Measurements from ENCODE around the gene CAPN5. TPM values are rescaled to one million over a fixed set of nuclear protein-coding genes. Genes with fewer than 3 reads are reported as not detected.
"Not testable (repeated sequence)": the region's sequence is repeated elsewhere in the genome, so short reads cannot be mapped to it uniquely, and the experiment has no call there.

The CAPN5 gene
- total RNA-seq, 1 donor, result 1.4 TPM

DNA sequence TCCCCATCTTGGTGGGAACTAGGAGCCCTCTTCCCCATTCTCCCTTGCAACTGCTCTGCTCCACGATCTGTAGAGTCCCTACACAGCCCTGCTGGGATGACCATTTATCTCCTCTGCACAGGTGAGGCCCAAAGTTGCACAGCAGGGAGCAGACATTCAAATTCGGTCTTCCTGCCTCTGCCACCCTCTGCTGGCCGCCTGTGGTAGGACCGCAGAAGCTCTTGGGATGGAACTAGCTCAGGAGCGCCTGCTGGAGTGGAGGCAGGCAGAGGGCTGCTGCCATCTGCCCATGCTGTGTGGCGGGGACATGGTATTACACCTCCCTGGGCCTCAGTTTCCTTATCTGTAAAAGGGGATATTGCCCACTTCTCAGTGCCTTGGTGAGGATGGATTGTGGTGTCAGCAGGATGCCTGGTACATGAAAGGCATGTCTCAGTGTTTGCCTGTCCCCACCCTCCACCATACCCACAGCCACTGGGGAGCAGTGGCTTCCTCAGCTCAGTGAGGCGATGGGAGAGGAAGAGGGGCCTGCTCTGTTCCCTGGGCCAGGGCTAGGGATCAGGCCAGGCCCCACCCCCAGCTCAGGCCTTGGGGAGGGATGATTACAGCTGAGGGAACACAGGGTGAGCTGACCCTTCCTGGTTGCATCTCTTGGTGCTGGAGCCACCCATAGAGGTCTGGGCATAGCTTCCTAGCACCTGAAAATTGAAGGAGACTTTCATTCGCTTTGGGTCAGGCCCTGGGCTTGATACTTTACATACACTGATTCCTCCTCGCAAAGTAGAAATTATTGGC, 24.6 kb downstream of the CAPN5 start:
- no peaks in the 10 kb centered on the region for H3K4me1 ChIP-seq (ENCODE audit: insufficient read depth, low read length)
- no peaks in the 10 kb centered on the region for H3K9me3 ChIP-seq (ENCODE audit: low read depth, low read length)
- H3K27me3 ChIP-seq (ENCODE audit: insufficient read depth, low read length), result no peaks in the 10 kb centered on the region
- no peak overlapping the region for H3K4me3 ChIP-seq (ENCODE audit: low read length)

DNA sequence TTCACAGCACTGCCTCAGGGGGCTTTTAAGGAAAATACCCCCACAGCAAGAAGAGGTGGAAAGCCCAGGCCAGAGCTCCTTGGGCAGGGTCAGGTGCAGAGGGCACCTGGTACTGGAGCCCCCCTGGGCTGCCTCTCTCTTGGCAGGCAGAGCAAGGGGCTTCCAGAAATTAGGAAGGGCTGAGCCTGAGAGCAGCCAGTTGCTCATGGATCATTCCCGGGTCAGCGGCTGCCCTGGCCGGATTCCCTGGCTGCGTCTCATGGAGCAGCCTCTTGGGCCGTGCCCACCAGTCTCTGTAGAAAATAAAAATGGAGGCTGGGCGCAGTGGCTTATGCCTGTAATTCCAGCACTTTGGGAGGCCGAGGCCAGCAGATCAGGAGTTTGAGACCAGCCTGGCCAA, 25.6 kb downstream of the CAPN5 start:
- Histone ChIP-seq H3K4me1 (ENCODE audit: insufficient read depth, low read length) (no peaks in the 10 kb centered on the region), H3K9me3 (ENCODE audit: low read depth, low read length) (no peaks in the 10 kb centered on the region), H3K27me3 (ENCODE audit: insufficient read depth, low read length) (no peaks in the 10 kb centered on the region), H3K4me3 (ENCODE audit: low read length) (no peak overlapping the region)

DNA sequence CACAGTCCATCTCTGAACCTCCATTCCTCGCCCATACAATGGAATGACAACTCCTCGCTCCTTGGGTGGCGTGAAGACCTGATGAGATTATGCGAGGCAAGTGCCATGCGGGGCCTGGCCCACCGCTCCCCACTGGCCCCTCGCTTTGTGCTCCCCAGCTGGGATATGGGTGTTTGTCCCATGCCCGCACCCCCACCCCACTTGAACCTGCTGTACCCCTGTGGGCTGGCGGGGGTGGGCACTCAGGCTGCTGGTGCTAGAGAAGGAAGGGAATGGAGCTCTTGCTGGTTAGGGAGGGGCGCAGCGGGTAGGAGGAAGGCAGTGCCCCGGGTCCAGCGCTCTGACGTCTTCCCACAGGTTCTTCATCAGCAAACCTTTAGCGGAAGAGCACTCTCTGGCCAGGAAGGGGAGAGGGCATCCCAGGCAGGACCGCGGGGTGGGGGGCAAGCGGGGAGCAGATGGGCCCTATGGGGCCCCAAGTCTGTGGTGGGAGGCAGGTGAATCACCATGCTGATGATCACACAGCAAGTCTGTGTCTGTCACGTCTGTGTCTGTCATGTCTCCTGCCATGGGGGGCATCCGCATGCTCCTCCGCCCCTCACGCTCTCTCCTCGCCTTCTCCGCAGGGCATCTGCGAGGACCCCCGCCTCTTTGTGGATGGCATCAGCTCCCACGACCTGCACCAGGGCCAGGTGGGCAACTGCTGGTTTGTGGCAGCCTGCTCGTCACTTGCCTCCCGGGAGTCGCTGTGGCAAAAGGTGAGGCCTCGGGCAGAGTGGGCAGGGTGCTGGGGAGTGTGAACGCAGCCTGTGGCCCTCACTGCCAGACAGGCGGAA, 26.5 kb downstream of the CAPN5 start:
- Histone ChIP-seq H3K4me3 (ENCODE audit: low read length) (no peak overlapping the region), H3K9me3 (ENCODE audit: low read depth, low read length) (no peaks in the 10 kb centered on the region), H3K4me1 (ENCODE audit: insufficient read depth, low read length) (no peaks in the 10 kb centered on the region), H3K27me3 (ENCODE audit: insufficient read depth, low read length) (no peaks in the 10 kb centered on the region)

DNA sequence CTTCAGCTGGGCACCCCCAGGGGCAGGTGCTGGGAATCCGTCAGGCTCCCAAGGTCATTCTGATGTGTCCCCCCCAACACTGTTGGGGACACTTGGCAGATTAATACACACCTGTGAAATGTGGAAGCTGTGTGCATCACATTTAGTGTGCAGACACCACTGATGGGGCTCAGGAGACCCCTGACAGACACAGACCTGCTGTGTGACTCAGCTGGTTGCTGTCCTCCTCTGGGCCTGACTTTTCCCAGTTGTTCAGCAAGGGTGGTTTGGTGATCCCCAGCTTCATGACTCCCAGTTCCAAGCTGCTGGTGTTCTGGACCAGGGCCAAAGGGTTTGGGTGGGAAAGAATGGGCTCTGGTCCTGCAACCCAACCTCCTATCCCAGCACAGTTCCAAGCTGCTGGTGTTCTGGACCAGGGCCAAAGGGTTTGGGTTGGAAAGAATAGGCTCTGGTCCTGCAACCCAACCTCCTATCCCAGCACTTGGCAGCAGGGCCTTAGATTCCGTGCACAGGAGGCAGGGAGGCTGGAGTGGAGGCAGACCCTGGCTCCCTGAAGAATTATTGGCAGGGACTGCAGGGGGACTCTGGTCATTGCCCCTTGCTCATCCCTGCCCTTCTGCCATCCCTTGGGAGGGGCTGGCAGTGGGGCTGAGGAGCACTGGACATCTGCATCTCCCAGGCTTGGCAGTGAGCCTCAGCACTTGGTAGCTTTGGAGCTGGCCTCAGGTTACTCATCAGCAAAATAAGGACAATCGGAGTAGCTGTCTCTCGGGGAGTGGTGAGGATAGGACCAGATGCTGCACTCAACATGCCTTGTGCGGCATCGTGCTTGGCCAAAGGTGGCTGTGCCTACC, 27.4 kb downstream of the CAPN5 start:
- Histone ChIP-seq H3K9me3 (ENCODE audit: low read depth, low read length) (no peaks in the 10 kb centered on the region), H3K4me3 (ENCODE audit: low read length) (no peak overlapping the region), H3K4me1 (ENCODE audit: insufficient read depth, low read length) (no peaks in the 10 kb centered on the region), H3K27me3 (ENCODE audit: insufficient read depth, low read length) (no peaks in the 10 kb centered on the region)

DNA sequence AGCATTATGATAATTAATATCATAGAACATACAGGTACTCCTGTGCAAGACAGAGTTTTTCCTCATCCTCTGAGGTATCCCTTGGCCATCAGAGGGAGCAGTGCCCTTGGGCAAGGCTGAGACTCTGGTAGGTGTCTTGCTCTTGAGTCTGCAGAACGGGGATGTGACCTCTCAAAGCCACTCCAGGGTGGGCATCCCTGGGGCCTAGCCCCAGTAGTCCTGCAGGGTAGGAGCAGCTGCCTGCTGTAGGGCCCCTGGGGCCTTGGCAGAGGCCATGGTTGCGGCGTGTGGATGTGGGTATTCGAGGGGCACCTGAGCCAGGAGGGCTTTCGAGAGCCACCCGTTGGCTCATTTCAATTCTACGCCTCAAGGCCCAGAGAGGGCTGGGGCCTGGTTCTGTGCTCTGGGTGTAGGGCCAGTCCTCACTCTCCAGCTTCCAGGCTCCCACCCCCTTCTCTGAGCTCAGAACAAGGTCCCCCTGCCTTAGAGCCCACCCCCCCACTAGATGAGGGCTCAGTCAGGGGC, 28.1 kb downstream of the CAPN5 start:
- Histone ChIP-seq H3K27me3 (ENCODE audit: insufficient read depth, low read length) (no peaks in the 10 kb centered on the region), H3K4me1 (ENCODE audit: insufficient read depth, low read length) (no peaks in the 10 kb centered on the region), H3K4me3 (ENCODE audit: low read length) (no peak overlapping the region), H3K9me3 (ENCODE audit: low read depth, low read length) (no peaks in the 10 kb centered on the region)

DNA sequence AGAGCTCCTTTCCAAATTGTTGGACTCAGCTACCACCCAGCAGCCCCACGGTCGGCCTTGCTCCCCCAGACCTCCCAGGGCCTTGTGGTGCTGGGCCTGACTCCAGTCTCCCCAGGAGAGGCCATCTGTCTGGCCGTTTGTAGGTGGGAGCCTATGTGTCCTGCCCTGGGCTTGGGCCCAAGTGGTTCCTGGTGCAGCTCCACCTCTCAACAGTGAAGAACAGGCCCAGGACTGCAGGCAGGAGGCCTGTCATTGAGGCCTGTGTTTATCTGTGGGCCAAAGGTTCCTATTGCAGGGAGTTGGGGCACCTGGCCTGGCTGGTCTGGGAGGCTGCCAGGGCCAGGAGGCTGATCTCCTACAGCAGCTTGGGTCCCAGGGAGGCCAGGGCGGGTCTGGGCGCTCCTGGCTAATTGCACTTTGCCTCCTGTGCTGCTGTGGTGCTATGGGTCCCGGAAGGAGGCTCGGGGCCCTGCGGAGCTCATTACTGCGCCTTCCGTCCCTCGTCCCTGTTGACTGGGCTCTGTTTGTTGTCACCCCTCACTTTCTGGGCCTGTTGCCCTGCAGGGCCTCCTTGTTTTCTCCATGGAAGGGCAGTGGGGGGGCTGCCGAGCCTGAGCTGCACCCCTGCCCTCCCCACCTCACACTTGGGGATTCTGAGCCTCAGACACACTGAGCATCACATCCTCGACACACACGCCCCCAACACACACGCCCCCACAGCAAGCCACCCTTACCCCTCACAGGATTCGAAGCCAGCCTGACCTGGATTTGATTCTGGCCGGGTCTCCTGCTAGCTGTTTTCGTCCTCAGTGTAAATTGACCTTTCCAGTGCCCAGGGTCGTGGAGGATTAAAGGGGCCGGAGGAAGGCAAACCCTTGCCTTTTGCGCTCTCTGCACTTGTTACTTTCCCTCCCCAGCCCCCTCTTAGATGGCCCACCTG, 29.1 kb downstream of the CAPN5 start:
- no peaks in the 10 kb centered on the region for H3K4me1 ChIP-seq (ENCODE audit: insufficient read depth, low read length)
- no peak overlapping the region for H3K4me3 ChIP-seq (ENCODE audit: low read length)
- no peaks in the 10 kb centered on the region for H3K27me3 ChIP-seq (ENCODE audit: insufficient read depth, low read length)
- H3K9me3 ChIP-seq (ENCODE audit: low read depth, low read length), result no peaks in the 10 kb centered on the region

DNA sequence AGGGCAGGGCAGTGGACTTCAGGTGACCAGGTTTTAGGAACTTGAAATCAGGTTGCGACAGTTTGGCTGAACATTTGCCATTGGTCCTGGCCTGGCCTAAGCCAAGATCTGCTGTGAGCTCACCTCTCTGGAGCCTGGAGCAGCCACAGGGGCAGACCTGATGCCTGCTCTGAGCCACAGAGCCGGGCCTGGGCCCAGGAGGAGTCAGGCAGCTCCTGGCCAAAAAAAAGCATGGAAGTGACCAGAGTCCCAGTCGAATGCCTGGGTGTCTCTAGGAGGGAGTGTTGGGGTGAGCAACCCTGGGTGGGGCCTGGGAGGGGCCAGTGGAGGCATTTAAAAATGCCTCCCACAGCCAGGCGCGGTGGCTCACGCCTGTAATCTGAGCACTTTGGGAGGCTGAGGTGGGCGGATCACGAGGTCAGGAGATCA, 29.8 kb downstream of the CAPN5 start:
- Histone ChIP-seq H3K4me1 (ENCODE audit: insufficient read depth, low read length) (no peaks in the 10 kb centered on the region), H3K9me3 (ENCODE audit: low read depth, low read length) (no peaks in the 10 kb centered on the region), H3K27me3 (ENCODE audit: insufficient read depth, low read length) (no peaks in the 10 kb centered on the region), H3K4me3 (ENCODE audit: low read length) (no peak overlapping the region)

DNA sequence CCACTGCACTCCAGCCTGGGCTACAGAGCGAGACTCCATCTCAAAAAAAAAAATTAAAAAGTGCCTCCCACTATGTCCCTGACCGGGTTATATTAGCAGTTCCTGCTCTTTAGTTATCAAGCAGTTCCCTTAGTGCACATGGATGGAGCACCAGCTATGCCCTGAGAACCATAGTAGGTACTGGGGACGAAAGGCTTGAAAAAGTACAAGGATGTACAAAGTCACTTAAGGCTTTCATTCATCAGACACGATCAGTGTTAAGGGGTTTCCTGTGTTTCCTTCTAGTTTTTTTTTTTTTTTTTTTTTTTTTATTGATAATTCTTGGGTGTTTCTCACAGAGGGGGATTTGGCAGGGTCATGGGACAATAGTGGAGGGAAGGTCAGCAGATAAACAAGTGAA, 30.4 kb downstream of the CAPN5 start:
- not testable (repeated sequence) for H3K27me3 ChIP-seq (ENCODE audit: insufficient read depth, low read length); H3K4me1 ChIP-seq (ENCODE audit: insufficient read depth, low read length); H3K4me3 ChIP-seq (ENCODE audit: low read length); H3K9me3 ChIP-seq (ENCODE audit: low read depth, low read length)

DNA sequence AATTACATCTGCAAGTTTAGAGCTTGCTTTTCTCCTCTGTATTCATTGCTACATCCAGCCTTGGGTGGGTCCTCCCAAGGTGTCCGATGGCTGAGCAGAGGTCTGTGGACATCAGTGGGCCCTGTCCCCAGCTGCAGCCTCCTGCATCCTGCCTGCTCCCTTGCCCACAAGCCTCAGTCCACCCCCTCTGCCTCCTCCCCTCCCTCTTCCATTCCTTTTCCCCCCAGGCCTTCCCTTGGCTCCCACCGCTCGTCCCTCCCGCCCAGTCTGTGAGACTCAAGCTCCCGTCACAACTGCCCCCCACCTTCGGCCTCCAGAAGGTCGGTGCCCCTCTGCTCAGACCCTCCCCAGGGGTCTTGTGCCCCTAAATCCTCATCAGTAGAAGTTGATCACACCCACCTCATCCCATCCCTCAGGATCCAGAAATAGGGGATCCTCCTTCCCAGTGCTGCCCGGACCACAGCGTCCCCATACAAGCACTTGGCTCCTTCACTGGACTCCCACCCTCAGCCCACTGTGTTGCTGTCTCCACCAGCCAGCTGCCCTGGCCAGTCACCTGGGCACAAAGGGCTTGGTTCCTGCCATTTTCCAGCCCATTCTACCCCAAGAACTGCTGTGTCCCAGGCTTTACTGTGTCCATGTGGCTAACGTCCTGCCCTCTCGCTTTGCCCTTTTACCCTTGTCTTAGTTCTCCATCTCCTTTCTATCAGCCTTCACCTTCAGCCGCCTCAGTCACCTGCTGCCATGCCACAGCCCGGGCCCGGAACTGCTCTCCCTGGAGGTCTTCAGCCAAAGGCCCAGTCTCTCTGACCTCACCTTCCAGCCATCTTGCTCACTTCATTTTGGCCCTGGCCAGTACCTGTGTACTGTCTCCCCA, 33.6 kb downstream of the CAPN5 start:
- Histone ChIP-seq H3K4me3 (ENCODE audit: low read length) (no peak overlapping the region), H3K27me3 (ENCODE audit: insufficient read depth, low read length) (no peaks in the 10 kb centered on the region), H3K4me1 (ENCODE audit: insufficient read depth, low read length) (no peaks in the 10 kb centered on the region), H3K9me3 (ENCODE audit: low read depth, low read length) (no peaks in the 10 kb centered on the region)

DNA sequence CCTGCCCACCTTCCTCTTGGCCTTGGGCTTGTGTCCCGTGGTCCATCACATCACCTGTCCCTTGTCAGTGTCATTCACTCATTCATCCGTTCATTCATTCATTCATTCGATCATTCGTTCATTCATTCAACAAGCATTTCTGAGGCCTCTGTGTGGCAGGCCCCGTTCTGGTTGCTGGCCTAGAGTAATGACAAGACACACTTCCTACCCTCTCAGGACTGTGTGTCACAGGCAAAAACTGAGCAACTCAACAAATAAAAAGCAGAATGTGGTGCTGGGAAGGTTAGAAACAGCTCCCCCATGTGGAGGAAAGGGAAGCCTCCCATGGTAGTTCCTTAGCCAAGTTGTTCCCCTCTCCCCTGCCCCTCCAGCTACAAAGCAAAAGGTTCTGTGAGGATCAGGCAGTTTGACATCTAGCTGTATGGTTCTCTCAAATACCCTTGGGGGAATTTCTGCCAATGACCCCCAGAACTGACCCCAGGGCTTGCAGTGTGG, 34.3 kb downstream of the CAPN5 start:
- no peaks in the 10 kb centered on the region for H3K9me3 ChIP-seq (ENCODE audit: low read depth, low read length)
- no peaks in the 10 kb centered on the region for H3K27me3 ChIP-seq (ENCODE audit: insufficient read depth, low read length)
- H3K4me3 ChIP-seq (ENCODE audit: low read length), result no peak overlapping the region
- H3K4me1 ChIP-seq (ENCODE audit: insufficient read depth, low read length), result no peaks in the 10 kb centered on the region

DNA sequence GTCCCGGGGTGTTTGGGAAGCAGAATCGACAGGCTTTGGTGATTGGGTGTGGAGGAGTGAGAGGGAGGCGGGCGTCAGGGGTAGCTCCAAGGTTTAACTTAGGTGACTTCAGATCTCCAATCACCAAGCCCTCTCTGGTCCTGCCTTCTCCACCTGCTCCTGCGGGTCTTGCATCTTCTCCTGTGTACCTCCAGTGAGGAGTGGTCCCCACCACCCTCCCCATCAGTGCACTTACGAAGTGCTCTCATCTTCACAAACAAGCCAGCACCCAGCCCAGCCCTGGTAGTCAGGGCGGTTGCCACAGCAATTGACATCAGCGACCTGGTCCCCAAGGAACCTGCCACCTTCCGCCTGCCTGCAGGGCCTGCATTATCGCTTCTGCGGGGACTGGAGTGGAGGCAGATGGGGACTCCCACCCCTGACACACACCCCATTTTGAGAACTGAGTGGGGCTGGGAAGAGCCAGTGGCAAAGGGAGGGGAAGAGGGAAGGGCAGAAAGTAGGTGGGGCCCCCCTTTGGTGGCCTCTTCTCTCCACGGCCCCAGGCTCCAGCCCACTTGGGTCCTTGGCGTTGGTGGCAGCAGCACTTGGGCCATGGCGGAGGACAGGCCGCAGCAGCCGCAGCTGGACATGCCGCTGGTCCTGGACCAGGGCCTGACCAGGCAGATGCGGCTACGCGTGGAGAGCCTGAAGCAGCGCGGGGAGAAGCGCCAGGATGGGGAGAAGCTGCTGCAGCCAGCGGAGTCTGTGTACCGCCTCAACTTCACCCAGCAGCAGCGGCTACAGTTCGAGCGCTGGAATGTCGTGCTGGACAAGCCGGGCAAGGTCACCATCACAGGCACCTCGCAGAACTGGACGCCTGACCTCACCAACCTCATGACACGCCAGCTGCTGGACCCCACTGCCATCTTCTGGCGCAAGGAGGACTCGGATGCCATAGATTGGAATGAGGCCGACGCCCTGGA, 35.8 kb downstream of the CAPN5 start, which contains the start of gene OMP:
Gene OMP (plus strand): TSS at position 595 of the 965 bp plus-strand sequence. CDS start 0 bp downstream, at position 595.
- no peaks in the 10 kb centered on the region for H3K4me1 ChIP-seq (ENCODE audit: insufficient read depth, low read length)

DNA sequence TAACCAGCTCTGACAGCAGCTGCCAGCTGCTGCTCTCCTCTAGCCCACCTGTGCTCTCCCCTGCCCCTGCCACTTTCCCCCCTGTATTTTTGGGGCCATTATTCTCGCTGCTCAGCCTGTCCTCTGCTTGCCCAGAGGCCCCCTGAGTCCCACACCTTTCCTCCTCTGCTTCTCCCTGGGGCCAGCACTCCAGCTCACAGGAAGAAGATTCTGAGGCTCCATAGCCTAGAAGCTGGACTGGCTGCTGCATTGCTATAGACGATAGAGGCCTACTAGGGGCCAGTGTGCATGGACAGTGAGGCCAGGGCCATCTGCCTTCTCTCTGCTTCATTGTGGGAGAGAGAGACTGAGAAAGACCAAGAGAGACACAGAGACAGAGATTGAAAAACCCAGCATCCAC, 36.5 kb downstream of the CAPN5 start:
- Histone ChIP-seq H3K4me1 (ENCODE audit: insufficient read depth, low read length) (no peaks in the 10 kb centered on the region), H3K27me3 (ENCODE audit: insufficient read depth, low read length) (no peaks in the 10 kb centered on the region), H3K9me3 (ENCODE audit: low read depth, low read length) (no peaks in the 10 kb centered on the region), H3K4me3 (ENCODE audit: low read length) (no peak overlapping the region)

More for the DNA sequence above, 35.8 kb downstream of the CAPN5 start, which contains the start of gene OMP:
- Histone ChIP-seq H3K9me3 (ENCODE audit: low read depth, low read length) (no peaks in the 10 kb centered on the region), H3K4me3 (ENCODE audit: low read length) (no peak within 1 kb of the TSS), H3K27me3 (ENCODE audit: insufficient read depth, low read length) (no peaks in the 10 kb centered on the region)
